HG03565 (cell line): ENCODE data around the gene XPO1.
A peak's percentile ranks its signal among the peaks of the same experiment; 100 is the strongest.
"Not testable (repeated sequence)": the region's sequence is repeated elsewhere in the genome, so short reads cannot be mapped to it uniquely, and the experiment has no call there.

Experiments
- ATAC-seq: cut with Tn5 transposase; IDR thresholded peaks from one replicate; pipeline ENCODE4 v1.9.1; 2021; ENCODE audit warnings: mild to moderate bottlenecking, moderate library complexity; ENCODE audit not compliant: unreplicated experiment

Gene XPO1

DNA sequence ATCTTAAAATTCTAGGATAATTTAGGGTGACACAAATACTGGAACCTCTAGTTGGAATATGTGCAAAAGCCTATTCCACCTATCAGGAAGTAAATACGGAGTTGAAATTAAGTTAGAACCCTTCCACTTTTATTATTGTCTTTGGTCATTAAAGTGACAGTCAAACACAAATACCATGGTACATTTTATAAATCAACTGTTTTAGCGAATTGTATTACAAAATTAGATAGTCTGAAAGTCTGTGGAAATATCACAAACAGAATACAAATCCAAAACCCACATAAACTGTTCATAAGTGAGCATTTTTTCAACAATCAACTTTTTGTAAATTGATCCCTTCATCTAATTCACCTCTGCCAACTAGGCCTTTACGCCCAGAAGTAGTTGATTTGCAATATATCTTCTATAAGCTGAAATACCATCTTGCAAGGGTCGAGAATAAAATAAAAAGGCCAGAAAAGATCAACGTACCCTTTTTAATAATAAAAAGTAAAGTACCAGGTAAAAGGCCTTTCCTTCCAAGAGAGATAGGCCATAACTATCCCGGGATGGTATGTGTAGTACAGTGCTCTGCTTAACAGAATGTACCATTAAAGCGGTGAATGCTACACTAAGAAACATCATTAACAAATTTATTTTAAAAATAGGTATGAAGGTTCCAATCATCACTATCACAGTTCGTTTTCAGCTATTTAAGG is 68.6 kb downstream of the XPO1 start:
- no peak for ATAC-seq

DNA sequence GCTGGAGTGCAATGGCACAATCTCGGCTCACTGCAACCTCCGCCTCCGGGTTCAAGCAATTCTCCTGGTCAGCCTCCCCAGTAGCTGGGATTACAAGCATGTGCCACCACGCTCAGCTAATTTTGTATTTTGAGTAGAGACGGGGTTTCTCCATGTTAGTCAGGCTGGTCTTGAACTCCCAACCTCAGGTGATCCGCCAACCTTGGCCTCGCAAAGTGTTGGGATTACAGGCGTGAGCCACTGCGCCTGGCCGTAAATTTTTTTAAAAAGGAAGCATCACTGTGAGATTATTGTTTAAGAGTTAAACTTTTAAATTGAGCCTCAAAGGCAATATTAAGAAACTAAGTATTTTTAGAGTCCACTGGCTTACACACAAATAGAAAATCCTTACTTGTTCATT is 69.9 kb downstream of the XPO1 start:
- not testable (repeated sequence) for ATAC-seq

DNA sequence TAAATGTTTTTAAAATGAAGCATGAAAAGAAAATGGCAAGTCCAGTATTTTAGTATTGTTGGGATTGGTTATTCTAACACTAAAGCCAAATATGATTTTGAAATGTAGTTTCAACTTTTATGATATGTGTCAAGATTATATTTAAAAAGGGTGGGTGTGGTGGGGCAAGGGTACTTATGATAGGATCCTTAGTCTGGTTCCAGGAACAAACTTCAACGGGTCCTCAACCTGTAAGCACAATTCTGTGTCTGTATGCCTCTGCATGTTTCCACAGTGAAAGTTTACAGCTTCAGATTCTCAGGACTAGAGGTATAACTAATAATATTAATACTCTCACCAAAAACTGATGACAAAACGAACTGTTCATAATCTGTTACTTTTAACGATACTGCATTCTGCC is 73.1 kb downstream of the XPO1 start:
- ATAC-seq: no peak

- no peak for ATAC-seq
Observed at GRCh38 chr2:61463769-61464475, 74.2 kb downstream of the XPO1 start.

- no peak for ATAC-seq
Observed at GRCh38 chr2:61461404-61461803, 76.8 kb downstream of the XPO1 start.

GRCh38 chr2:61460163-61460562 is 78.0 kb downstream of the XPO1 start:
- no peak for ATAC-seq

GRCh38 chr2:61456746-61457420 is 81.3 kb downstream of the XPO1 start:
- no peak for ATAC-seq

DNA sequence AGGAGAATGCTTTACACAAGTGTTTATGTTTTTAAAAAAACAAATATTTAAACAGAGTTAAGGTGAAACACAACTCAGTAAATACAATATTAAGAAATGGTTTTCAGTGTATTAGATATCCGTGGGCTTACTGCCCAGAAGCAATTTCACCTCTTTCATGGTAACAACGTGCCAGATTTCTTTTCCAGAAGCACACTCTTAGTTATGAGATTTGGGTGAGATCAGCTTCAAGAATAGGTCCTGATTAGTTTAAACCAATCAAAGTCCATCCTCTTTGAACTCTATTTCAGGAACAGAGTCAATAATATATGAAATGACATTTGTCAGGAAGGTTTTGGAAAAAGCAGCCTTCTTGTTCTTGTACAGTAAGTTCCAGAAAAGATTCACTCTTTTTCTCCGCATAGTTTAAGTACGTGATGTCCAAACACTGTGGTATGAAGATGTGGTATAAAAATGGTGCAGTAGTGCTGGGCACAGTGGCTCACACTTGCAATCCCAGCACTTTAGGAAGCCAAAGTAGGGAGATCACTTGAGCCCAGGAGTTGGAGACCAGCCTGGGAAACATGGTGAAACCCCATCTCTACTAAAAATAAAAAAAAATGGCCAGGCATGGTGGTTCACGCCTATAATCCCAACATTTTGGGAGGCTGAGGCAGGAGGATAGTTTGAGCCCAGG is 81.9 kb downstream of the XPO1 start:
- no peak for ATAC-seq

- ATAC-seq: not testable (repeated sequence)
Observed at GRCh38 chr2:61454972-61455371, 83.2 kb downstream of the XPO1 start.

- no peak for ATAC-seq
Observed at GRCh38 chr2:61454383-61454782, 83.8 kb downstream of the XPO1 start.

DNA sequence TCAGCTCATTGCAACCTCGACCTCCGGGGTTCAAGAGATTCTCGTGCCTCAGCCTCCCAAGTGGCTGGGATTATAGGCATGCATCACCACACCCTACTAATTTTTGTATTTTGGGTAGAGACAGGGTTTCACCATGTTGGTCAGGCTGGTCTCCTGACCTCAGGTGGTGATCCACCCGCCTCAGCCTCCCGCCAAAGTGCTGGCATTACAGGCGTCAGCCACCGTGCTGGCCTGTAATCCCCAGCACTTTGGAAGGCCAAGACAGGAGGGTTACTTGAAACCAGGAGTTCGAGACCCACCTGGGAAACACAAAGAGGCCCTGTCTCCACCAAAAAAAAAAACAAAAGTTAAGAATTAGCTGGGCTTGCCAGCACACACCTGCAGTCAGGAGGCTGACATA is 85.8 kb downstream of the XPO1 start:
- no peak for ATAC-seq

DNA sequence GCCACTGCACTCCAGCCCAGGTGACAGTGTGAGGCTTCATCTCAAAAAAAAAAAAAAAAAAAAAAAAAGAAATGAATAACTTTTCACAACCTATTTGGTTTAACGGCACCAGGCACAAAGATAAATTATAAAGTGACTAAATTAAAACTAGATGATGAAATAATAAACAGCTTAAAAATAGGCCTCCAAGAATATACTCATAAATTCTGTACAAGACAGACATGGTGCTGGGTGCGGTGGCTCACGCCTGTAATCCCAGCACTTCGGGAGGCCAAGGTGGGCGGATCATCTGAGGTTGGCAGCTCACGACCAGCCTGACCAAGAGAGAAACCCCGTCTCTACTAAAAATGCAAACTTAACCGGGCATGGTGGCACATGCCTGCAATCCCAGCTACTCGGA is 87.0 kb downstream of the XPO1 start:
- no peak for ATAC-seq

GRCh38 chr2:61450144-61450543 is 88.0 kb downstream of the XPO1 start:
- peak; percentile 54 for ATAC-seq

GRCh38 chr2:61448229-61448628 is 89.9 kb downstream of the XPO1 start:
- no peak for ATAC-seq

GRCh38 chr2:61446971-61447370 is 91.2 kb downstream of the XPO1 start:
- not testable (repeated sequence) for ATAC-seq

DNA sequence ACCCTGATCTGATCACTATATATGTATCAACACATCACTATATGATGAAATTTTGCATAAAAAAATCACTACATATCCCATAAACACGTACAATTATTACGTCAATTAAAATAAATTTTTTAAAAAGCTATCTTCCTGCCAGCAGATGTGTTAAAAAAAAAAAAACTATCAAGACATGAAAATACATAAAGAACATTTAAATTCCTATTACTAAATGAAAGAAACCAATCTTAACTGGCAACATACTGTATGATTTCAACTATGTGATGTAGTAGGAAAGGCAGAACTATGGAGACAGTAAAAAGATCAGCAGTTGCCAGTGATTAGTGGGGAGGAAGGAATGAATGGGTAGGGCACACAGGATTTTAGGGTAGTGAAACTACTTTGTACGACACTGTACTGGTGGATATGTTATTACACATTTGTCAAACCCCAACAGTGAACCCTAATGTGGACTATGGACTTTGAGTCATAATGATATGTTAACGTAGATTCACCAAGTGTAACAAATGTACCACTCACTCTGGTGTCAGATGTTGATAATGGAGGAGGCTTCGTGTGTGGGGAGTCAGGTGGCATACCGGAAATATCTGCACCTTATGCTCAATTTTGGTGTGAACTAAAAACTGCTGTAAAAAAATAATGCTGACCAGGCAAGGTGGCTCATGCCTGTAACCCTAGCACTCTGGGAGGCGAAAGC is 94.7 kb downstream of the XPO1 start:
- ATAC-seq: peak; percentile 94

GRCh38 chr2:61439241-61440002 is 98.7 kb downstream of the XPO1 start:
- ATAC-seq: no peak

DNA sequence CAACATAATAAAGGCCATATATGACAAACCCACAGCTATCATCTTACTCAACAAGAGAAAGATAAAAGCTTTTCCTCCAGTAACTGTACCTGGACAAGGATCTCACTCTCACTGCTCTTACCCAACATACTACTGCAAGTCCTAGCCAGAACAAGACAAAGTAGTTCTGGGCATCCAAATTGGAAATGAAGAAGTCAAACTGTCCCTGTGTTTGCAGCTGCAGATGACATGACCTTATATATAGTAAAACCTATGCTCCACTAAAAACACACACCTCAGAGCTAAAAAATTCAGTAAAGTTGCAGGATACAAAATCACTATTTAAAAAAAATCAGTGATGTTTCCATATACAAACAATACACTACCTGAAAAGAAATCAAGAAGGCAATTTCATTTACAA is 99.5 kb downstream of the XPO1 start:
- no peak for ATAC-seq

DNA sequence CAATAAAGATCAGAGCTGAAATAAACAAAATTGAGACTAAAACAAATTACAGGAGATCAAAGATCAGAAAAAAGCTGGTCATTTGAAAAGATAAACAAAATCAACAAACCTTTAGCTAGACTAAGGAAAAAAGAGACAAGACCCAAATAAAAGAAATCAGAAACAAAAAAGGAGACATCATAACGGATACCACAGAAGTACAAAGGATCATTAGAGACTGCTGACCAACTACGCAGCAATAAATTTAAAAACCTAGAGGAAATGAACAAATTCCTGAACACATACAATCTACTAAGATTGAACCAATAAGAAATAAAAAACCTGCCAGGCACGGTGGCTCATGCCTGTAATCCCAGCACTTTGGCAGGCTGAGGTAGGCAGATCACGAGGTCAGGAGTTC is 101.0 kb downstream of the XPO1 start:
- no peak for ATAC-seq

GRCh38 chr2:61436092-61436491 is 102.1 kb downstream of the XPO1 start:
- no peak for ATAC-seq
